Measurements from ENCODE around the gene AKAP9.
"Not testable (repeated sequence)": the region's sequence is repeated elsewhere in the genome, so short reads cannot be mapped to it uniquely, and the experiment has no call there.

The AKAP9 gene

GRCh38 chr7:92133133-92133736, 192.6 kb downstream of the AKAP9 start:
- CTCF ChIA-PET, result interaction anchor here (0.7 to 1.5 kb wide), 2 partner anchors 27 to 314 kb away, joined by 3 to 5 read pairs; partner anchors contain the start of gene GATAD1
- Mint-ChIP-seq H3K27me3 (peaks cover 8% of the 10 kb centered on the region), H3K4me1 (peaks cover 49% of the 10 kb centered on the region), H3K9me3 (peaks cover 3% of the 10 kb centered on the region), H3K27ac (peak overlapping the region; percentile 99), H3K4me3 (peak overlapping the region; percentile 96), H3K36me3 (peaks cover 32% of the 10 kb centered on the region)
- no peak for DNase-seq

- Mint-ChIP-seq H3K9me3 (peaks cover 3% of the 10 kb centered on the region), H3K4me1 (peaks cover 49% of the 10 kb centered on the region), H3K27me3 (peaks cover 12% of the 10 kb centered on the region), H3K27ac (peak overlapping the region; percentile 99), H3K4me3 (peak overlapping the region; percentile 96), H3K36me3 (peaks cover 29% of the 10 kb centered on the region)
- DNase-seq, result peak; percentile 71
- CTCF ChIA-PET, result interaction anchor here (0.6 to 1.5 kb wide), 3 partner anchors 187 to 313 kb away, joined by 3 to 5 read pairs (median 5); partner anchors contain the start of gene GATAD1
Measured at GRCh38 chr7:92133737-92134270, 193.1 kb downstream of the AKAP9 start.

DNA sequence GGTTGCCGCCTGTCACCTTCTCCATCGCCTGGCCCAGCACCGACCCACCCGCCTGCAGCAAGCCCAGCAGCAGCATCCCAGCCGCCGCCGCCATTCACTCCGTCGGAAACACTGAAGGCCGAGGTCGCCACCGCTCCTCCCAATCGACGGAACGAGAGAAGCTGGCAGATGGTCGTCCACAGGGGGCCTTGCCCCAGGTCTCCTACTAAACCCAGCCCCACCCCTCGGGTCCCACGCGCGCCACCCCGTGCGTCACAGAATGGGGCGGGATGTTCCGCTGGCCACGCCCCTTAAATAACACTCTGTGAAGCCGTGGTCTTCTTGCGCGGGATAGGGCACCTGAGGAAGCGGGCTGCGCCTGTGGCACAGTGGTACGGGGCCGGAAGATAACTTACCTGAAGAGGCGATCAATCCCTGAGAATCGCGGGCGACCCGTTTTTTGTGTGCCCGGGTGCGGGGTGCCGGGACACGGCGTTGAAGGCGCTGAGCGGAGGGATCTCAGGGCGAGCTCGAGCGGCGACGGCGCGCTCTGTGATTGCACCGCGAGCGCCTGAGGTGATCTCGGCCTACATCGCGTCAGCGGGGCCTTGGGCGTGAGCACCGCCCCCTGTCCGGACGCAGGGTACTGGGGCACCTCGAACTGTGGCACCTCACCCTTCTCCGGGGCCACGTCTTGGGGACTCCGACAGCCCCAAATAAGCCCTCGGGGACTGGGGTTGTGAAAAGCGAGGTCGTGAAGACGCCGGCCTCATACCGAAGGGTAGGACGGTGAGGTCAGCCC, 193.8 kb downstream of the AKAP9 start, which contains the start of gene CYP51A1:
Gene CYP51A1, minus strand, starts transcription at position 207 of the 781 bp plus-strand sequence. Its CDS starts 113 bp downstream, at position 94.
- peak within 1 kb of the TSS; percentile 99 for H3K27ac Mint-ChIP-seq
- CTCF ChIA-PET, result interaction anchor here (0.6 to 1.4 kb wide), 2 partner anchors 188 to 312 kb away, joined by 3 to 5 read pairs; no protein-coding TSS in a partner anchor
- H3K4me1 Mint-ChIP-seq, result peaks cover 49% of the 10 kb centered on the region
- peaks cover 27% of the 10 kb centered on the region for H3K36me3 Mint-ChIP-seq
- peak; percentile 93 for DNase-seq
- H3K9me3 Mint-ChIP-seq, result peaks cover 3% of the 10 kb centered on the region
- H3K27me3 Mint-ChIP-seq, result peaks cover 12% of the 10 kb centered on the region
- H3K4me3 Mint-ChIP-seq, result peak within 1 kb of the TSS; percentile 96

DNA sequence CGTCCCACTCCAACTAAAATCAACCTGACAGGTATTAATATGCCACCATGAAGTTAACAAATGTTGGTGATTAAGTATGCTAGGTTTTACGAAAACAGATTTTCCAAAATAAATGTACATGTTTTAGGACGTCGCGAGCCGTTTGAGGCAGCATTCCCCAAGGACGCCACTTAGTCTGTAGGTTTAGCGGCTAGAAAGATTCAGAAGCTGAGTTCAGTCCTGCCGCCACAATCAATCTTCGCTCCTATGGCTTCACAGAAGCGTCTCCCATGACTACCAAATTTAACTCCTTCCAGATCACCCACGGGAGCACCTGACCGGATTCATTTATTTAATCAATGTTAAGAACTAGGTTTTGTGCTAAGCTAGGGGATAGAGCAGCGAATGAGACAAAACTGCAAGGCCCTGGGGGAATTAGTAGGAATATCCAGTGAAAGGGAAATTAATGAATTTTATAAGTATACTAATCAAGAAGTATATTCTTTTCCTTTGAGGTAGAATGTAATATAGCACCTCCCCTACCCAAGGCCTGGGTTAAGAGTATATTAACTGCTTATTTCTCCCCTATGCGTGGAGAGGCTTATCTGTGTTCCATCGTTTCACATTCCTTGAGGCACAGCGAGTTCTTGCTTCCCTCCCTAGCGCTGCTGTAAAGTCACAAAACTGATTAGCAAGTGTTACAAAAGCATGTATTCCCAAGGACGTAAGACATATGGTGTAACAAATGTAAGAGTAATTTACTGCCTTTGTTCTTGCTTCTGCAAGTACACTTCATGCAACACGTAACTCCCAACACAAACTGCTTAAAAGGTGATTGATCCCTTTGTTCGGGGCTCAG, 194.6 kb downstream of the AKAP9 start:
- Mint-ChIP-seq H3K36me3 (peaks cover 23% of the 10 kb centered on the region), H3K9me3 (peaks cover 3% of the 10 kb centered on the region), H3K4me1 (peaks cover 49% of the 10 kb centered on the region), H3K27ac (peak overlapping the region; percentile 99), H3K4me3 (peak overlapping the region; percentile 96), H3K27me3 (peaks cover 12% of the 10 kb centered on the region)
- peak; percentile 42 for DNase-seq
- CTCF ChIA-PET, result interaction anchor here (1.4 kb wide), 1 partner anchor 311 kb away, joined by 5 read pairs; no protein-coding TSS in a partner anchor

- Mint-ChIP-seq H3K9me3 (peaks cover 3% of the 10 kb centered on the region), H3K4me3 (no peak overlapping the region), H3K36me3 (peaks cover 8% of the 10 kb centered on the region), H3K4me1 (peaks cover 32% of the 10 kb centered on the region), H3K27me3 (peaks cover 12% of the 10 kb centered on the region), H3K27ac (peak overlapping the region; percentile 49)
- CTCF ChIA-PET, result no interaction called here
- DNase-seq, result no peak
Measured at GRCh38 chr7:92137557-92137956, 196.9 kb downstream of the AKAP9 start.

DNA sequence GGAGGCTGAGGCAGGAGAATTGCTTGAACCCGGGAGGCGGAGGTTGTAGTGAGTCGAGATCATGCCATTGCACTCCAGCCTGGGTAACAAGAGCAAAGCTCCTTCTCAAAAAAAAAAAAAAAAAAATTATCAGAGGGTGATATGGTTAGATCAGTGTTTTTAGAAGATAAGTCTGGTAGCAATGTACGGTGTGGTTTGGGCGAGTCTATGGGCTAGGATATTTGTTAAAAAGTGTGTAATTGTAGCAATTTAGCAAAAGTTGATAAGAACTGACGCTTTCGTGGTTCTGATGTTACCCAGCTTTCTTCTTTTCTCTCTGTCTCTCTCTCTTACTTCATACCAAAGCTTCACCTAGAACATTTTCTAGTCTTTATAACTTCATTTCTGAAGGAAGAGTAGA, 200.5 kb downstream of the AKAP9 start:
- Mint-ChIP-seq H3K36me3 (no peaks in the 10 kb centered on the region), H3K4me1 (peaks cover 9% of the 10 kb centered on the region), H3K27me3 (peaks cover 3% of the 10 kb centered on the region), H3K4me3 (no peak overlapping the region), H3K27ac (no peak overlapping the region), H3K9me3 (no peaks in the 10 kb centered on the region)
- DNase-seq, result no peak
- CTCF ChIA-PET, result no interaction called here

GRCh38 chr7:92142791-92143190, 202.1 kb downstream of the AKAP9 start:
- H3K27me3 Mint-ChIP-seq, DNase-seq, H3K4me1 Mint-ChIP-seq, H3K36me3 Mint-ChIP-seq, CTCF ChIA-PET, H3K27ac Mint-ChIP-seq, H3K9me3 Mint-ChIP-seq, H3K4me3 Mint-ChIP-seq: not testable (repeated sequence)

GRCh38 chr7:92143192-92143880, 202.7 kb downstream of the AKAP9 start:
- H3K4me3 Mint-ChIP-seq, CTCF ChIA-PET, H3K4me1 Mint-ChIP-seq, H3K27me3 Mint-ChIP-seq, H3K9me3 Mint-ChIP-seq, H3K36me3 Mint-ChIP-seq, H3K27ac Mint-ChIP-seq, DNase-seq: not testable (repeated sequence)

- CTCF ChIA-PET, result no interaction called here
- no peak for DNase-seq
- H3K4me1 Mint-ChIP-seq, result no peaks in the 10 kb centered on the region
- peaks cover 3% of the 10 kb centered on the region for H3K27me3 Mint-ChIP-seq
- H3K36me3 Mint-ChIP-seq, result no peaks in the 10 kb centered on the region
- H3K9me3 Mint-ChIP-seq, result no peaks in the 10 kb centered on the region
- no peak overlapping the region for H3K4me3 Mint-ChIP-seq
- no peak overlapping the region for H3K27ac Mint-ChIP-seq
Measured at GRCh38 chr7:92149736-92150239, 209.1 kb downstream of the AKAP9 start.

DNA sequence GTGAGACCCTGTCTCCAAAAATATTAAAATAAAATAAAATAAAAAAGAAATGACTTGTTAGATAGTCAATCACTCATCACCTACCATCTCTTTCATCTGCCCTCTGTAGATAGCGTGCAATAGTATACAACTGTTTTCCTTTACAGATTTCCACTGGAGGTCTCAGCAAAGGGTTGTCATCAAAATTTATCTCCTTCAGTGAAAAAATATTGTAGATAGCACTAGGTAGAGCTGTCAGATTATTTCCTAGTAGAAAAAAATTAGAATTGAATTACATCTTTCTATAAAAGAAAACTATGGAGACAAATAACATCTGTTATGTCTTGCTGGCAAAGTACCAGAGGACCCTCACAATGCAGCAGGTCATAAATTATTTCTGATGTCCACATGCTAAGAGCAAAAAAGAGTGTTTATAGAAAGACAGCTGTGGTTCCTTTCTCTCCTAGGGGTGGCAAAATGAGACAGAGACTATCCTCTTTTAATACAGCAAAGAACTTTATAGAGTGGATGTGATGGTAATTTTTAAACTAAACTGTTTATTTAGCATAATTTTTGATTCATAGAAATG, 209.9 kb downstream of the AKAP9 start:
- H3K27ac Mint-ChIP-seq, result no peak overlapping the region
- CTCF ChIA-PET, result no interaction called here
- no peaks in the 10 kb centered on the region for H3K4me1 Mint-ChIP-seq
- no peaks in the 10 kb centered on the region for H3K9me3 Mint-ChIP-seq
- H3K4me3 Mint-ChIP-seq, result no peak overlapping the region
- DNase-seq, result no peak
- H3K36me3 Mint-ChIP-seq, result no peaks in the 10 kb centered on the region
- peaks cover 4% of the 10 kb centered on the region for H3K27me3 Mint-ChIP-seq

DNA sequence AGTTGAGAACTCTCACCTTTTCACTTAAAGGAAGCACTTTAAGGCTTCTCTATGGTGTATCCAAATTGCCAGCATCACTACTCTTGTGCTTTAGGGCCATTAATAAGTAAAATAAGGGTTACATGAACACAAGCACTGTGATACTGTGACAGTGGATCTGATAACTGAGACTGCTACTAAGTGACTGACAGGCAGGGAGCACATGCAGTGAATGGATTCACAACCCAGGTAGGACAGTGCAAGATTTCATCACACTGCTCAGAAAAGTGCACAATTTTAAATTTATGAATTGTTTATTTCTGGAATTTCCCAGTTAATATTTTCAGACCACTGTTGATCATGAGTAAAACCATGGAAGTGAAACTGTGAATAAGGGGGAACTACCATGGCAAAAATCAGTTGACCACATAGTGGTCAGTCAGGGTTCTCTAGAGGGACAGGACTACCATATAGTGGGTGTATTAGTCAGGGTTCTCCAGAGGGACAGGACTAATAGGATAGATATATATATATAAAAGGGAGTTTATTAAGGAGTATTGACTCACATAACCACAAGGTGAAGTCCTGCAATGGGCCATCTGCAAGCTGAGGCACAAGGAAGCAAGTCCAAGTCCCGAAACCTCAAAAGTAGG, 214.6 kb downstream of the AKAP9 start:
- H3K4me3 Mint-ChIP-seq, result no peak overlapping the region
- peaks cover 8% of the 10 kb centered on the region for H3K27me3 Mint-ChIP-seq
- no peak for DNase-seq
- H3K36me3 Mint-ChIP-seq, result no peaks in the 10 kb centered on the region
- peaks cover 2% of the 10 kb centered on the region for H3K4me1 Mint-ChIP-seq
- H3K9me3 Mint-ChIP-seq, result no peaks in the 10 kb centered on the region
- CTCF ChIA-PET, result no interaction called here
- no peak overlapping the region for H3K27ac Mint-ChIP-seq

GRCh38 chr7:92156990-92157389, 216.3 kb downstream of the AKAP9 start:
- no peak overlapping the region for H3K4me3 Mint-ChIP-seq
- H3K9me3 Mint-ChIP-seq, result no peaks in the 10 kb centered on the region
- no peak overlapping the region for H3K27ac Mint-ChIP-seq
- H3K36me3 Mint-ChIP-seq, result no peaks in the 10 kb centered on the region
- DNase-seq, result no peak
- H3K27me3 Mint-ChIP-seq, result peaks cover 14% of the 10 kb centered on the region
- CTCF ChIA-PET, result no interaction called here
- peaks cover 2% of the 10 kb centered on the region for H3K4me1 Mint-ChIP-seq
